GM12878 (cell line): ENCODE data around the gene MACROD2. TPM values are rescaled to one million over a fixed set of nuclear protein-coding genes. Genes with fewer than 3 reads are reported as not detected.
A peak's percentile ranks its signal among the peaks of the same experiment; 100 is the strongest.

Experiments used
- ASH2L ChIP-seq: fragments of 300-600, 200-600 bp; sonication (generic); IDR thresholded peaks from 2 replicates; pipeline ENCODE4 v1.6.1; 2017; ENCODE audit warnings: low read depth, mild to moderate bottlenecking, borderline replicate concordance
- ATF3 ChIP-seq: IDR thresholded peaks from 2 replicates; pipeline ENCODE4 v1.6.1; 2011; ENCODE audit warnings: low read depth, mild to moderate bottlenecking, low read length, moderate library complexity, borderline replicate concordance; ENCODE audit errors: extremely low read depth
- CBX5 ChIP-seq: sonication (generic); IDR thresholded peaks from 2 replicates; pipeline ENCODE4 v1.6.1; 2016; ENCODE audit warnings: low read depth, moderate library complexity, mild to moderate bottlenecking, inconsistent platforms
- CHD1 ChIP-seq: IDR thresholded peaks from 2 replicates; pipeline ENCODE4 v1.6.1; 2012; ENCODE audit warnings: low read depth, low read length, improper control_type of control experiment
- CREM ChIP-seq: IDR thresholded peaks from 2 replicates; pipeline ENCODE4 v1.6.1; 2014; ENCODE audit warnings: antibody characterized with exemption, low read depth
- CTCF ChIP-seq, 3 experiments: IDR thresholded peaks in 2 of 3; conservative IDR thresholded peaks in 1 of 3; 2 replicates each; pipeline ENCODE4 v1.5.1; 2011; ENCODE audit warnings: low read depth in 3 of 3, low read length in 3 of 3, mild to moderate bottlenecking in 3 of 3, control low read depth in 2 of 3, moderate library complexity in 2 of 3, inconsistent platforms in 1 of 3, mixed read lengths in 1 of 3; ENCODE audit not compliant: control insufficient read depth in 2 of 3, insufficient read depth in 1 of 3; ENCODE audit errors: extremely low read depth in 1 of 3
- GATAD2B ChIP-seq: fragments of 450-650 bp; conservative IDR thresholded peaks from 2 replicates; pipeline ENCODE4 v1.6.1; 2017; ENCODE audit warnings: low read depth, mild to moderate bottlenecking, moderate library complexity
- HDAC6 ChIP-seq: fragments of 200-600 bp; sonication (generic); IDR thresholded peaks from one replicate; pipeline ENCODE4 v1.8.0; 2017; ENCODE audit warnings: antibody characterized with exemption; ENCODE audit not compliant: unreplicated experiment
- HDGF ChIP-seq: fragments of 450-650 bp; IDR thresholded peaks from 2 replicates; pipeline ENCODE4 v1.6.1; 2016; ENCODE audit warnings: antibody characterized with exemption
- KAT2A ChIP-seq: conservative IDR thresholded peaks from 2 replicates; pipeline ENCODE4 v1.6.1; 2011; ENCODE audit warnings: low read depth, low read length; ENCODE audit not compliant: control insufficient read depth
- KDM1A ChIP-seq: fragments of 200-600 bp; sonication (generic); IDR thresholded peaks from 2 replicates; pipeline ENCODE4 v1.6.1; 2016; ENCODE audit warnings: borderline replicate concordance
- MTA2 ChIP-seq: fragments of 450-650 bp; IDR thresholded peaks from 2 replicates; pipeline ENCODE4 v1.6.1; 2016; ENCODE audit warnings: low read depth, mild to moderate bottlenecking, moderate library complexity
- NBN ChIP-seq: fragments of 450-650 bp; IDR thresholded peaks from 2 replicates; pipeline ENCODE4 v1.6.1; 2016
- SMAD1 ChIP-seq: fragments of 450-650 bp; IDR thresholded peaks from 2 replicates; pipeline ENCODE4 v1.6.1; 2018; ENCODE audit warnings: mild to moderate bottlenecking, low read depth; ENCODE audit not compliant: partially characterized antibody
- SREBF1 ChIP-seq: IDR thresholded peaks from 2 replicates; pipeline ENCODE4 v1.6.1; 2012; ENCODE audit warnings: mild to moderate bottlenecking, low read length
- ZBTB40 ChIP-seq: fragments of 450-650 bp; IDR thresholded peaks from 2 replicates; pipeline ENCODE4 v1.6.1; 2016; ENCODE audit warnings: mild to moderate bottlenecking, moderate library complexity, borderline replicate concordance
- ZNF207 ChIP-seq: fragments of 450-650 bp; IDR thresholded peaks from 2 replicates; pipeline ENCODE4 v1.6.1; 2014; ENCODE audit warnings: antibody characterized with exemption, mild to moderate bottlenecking, borderline replicate concordance
- ZSCAN29 ChIP-seq: fragments of 450-650 bp; IDR thresholded peaks from 2 replicates; pipeline ENCODE4 v1.6.1; 2017; ENCODE audit warnings: mild to moderate bottlenecking, moderate library complexity
- polyA plus RNA-seq, 11 experiments: library from polyadenylated mRNA; depleted of rRNA in 4 of 11; unstranded in 6 of 11; stranded (reverse) in 5 of 11; fragments of >200 nt; fragmentation: Nextera tagmentation in 4 of 11; fragmentation: Illumina TruSeq in 1 of 11; extraction: Ambion mirVana in 4 of 11; extraction: Trizol in 1 of 11; gene quantifications; 1 replicate in 1 of 11; 2 replicates in 10 of 11; pipeline versions ENCODE4 v1.2.1 to v1.2.3, GENCODE V29; 2011 to 2016; ENCODE audit warnings: inconsistent platforms in 2 of 11, missing spikeins in 2 of 11, low read depth in 1 of 11
- total RNA-seq, 4 experiments: library from RNA; depleted of rRNA in 3 of 4; stranded (reverse); fragments of >200 nt in 3 of 4; fragmentation: Illumina TruSeq in 1 of 4; extraction: Trizol in 1 of 4; gene quantifications; 2 replicates each; pipeline versions ENCODE4 v1.2.1 to v1.2.3, GENCODE V29; 2013 to 2021
- TF ChIP-seq, protein P1 (sequence below): fragments of 450-650 bp; IDR thresholded peaks from 2 replicates; pipeline ENCODE4 v1.6.1; 2017; ENCODE audit warnings: mild to moderate bottlenecking
- TF ChIP-seq, protein P2 (sequence below): IDR thresholded peaks from 2 replicates; pipeline ENCODE4 v1.6.1; 2011; ENCODE audit warnings: low read depth, low read length, improper control_type of control experiment, borderline replicate concordance

The MACROD2 gene
- total and polyA plus RNA-seq, 10 of the 15 experiments (the other 5 are each of a cell fraction or from before 2014, with no cell fraction given) = 1.1 to 21.5 (median 2.2) TPM

DNA sequence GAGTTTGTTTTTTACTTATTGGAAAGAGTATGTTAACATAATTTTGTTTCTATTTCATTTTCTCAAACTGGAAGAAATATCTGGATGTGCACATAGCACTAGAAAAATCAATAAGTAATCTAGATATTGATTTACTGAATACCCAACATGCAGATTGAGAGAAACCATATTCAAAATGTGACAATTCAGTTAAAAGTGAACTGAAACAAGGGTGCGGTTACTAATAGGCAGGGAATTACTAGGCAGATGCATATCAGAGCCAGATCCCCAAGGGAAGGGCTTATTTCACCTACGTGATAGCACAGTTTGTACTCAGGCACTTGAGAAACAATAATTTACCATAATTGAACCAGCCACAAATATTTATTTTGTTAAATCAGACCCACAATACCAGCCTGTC, 835.1 kb downstream of the MACROD2 start (continued):
- TF ChIP-seq GATAD2B (no peak), SREBF1 (peak; percentile 45; the same call in 1 of the 2 replicates), CBX5 (no peak), CTCF (IDR thresholded peaks at IDR 0.05 in 2 of 3, conservative IDR thresholded peaks at IDR 0.05 in 1 of 3; ENCODE audit: control insufficient read depth in 2 of 3, extremely low read depth in 1 of 3, insufficient read depth in 1 of 3, low read depth in 3 of 3, low read length in 3 of 3) (no peak), NBN (0 out of 2 replicates have a peak, but pooled peaks have one; percentile 31), ASH2L (no peak), ZNF207 (no peak), HDGF (no peak), KDM1A (no peak), MTA2 (peak; percentile 85), CREM (peak; percentile 48; the same call in 1 of the 2 replicates), CHD1 (no peak), ATF3 (no peak), ZSCAN29 (no peak), KAT2A (no peak), SMAD1 (no peak), ZBTB40 (no peak), HDAC6 (no peak)
- TF ChIP-seq, protein P1, sequence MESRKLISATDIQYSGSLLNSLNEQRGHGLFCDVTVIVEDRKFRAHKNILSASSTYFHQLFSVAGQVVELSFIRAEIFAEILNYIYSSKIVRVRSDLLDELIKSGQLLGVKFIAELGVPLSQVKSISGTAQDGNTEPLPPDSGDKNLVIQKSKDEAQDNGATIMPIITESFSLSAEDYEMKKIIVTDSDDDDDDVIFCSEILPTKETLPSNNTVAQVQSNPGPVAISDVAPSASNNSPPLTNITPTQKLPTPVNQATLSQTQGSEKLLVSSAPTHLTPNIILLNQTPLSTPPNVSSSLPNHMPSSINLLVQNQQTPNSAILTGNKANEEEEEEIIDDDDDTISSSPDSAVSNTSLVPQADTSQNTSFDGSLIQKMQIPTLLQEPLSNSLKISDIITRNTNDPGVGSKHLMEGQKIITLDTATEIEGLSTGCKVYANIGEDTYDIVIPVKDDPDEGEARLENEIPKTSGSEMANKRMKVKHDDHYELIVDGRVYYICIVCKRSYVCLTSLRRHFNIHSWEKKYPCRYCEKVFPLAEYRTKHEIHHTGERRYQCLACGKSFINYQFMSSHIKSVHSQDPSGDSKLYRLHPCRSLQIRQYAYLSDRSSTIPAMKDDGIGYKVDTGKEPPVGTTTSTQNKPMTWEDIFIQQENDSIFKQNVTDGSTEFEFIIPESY = no peak
- TF ChIP-seq, protein P2, sequence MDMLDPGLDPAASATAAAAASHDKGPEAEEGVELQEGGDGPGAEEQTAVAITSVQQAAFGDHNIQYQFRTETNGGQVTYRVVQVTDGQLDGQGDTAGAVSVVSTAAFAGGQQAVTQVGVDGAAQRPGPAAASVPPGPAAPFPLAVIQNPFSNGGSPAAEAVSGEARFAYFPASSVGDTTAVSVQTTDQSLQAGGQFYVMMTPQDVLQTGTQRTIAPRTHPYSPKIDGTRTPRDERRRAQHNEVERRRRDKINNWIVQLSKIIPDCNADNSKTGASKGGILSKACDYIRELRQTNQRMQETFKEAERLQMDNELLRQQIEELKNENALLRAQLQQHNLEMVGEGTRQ = no peak
